ENCODE results near the gene FHIT.

FHIT gene

DNA sequence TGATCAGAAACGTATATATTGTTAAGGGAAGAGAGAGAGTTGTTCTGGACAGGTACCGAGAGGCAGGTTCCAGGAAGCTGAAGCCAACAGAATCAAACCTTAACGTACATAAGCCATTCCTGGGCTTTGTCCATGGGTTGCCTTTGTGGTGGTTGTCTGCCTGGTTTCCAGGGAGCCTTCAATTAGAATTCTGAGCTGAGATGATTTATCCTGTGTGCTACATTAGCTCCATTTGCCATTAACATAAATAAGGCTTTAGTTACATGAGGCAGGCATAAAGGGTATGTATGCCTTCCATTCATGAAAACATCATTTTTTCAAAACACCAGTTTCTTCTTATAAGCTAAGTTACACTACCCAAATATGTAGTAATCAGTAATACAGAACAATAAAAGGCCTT lies 1472.0 kb downstream of the FHIT start:
- no peak overlapping the region for H3K4me3 ChIP-seq (ENCODE audit: insufficient read depth, low read length, poor library complexity, severe bottlenecking)
- TF ChIP-seq, protein P1, sequence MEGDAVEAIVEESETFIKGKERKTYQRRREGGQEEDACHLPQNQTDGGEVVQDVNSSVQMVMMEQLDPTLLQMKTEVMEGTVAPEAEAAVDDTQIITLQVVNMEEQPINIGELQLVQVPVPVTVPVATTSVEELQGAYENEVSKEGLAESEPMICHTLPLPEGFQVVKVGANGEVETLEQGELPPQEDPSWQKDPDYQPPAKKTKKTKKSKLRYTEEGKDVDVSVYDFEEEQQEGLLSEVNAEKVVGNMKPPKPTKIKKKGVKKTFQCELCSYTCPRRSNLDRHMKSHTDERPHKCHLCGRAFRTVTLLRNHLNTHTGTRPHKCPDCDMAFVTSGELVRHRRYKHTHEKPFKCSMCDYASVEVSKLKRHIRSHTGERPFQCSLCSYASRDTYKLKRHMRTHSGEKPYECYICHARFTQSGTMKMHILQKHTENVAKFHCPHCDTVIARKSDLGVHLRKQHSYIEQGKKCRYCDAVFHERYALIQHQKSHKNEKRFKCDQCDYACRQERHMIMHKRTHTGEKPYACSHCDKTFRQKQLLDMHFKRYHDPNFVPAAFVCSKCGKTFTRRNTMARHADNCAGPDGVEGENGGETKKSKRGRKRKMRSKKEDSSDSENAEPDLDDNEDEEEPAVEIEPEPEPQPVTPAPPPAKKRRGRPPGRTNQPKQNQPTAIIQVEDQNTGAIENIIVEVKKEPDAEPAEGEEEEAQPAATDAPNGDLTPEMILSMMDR (IDR thresholded peaks at IDR 0.05; ENCODE audit: insufficient read depth, low read length, poor library complexity, severe bottlenecking): no peak
- no peak for TF ChIP-seq EZH2phosphoT487 (conservative IDR thresholded peaks at IDR 0.05; ENCODE audit: low read length)
- no peaks in the 10 kb centered on the region for H3K27me3 ChIP-seq (ENCODE audit: low read length)

DNA sequence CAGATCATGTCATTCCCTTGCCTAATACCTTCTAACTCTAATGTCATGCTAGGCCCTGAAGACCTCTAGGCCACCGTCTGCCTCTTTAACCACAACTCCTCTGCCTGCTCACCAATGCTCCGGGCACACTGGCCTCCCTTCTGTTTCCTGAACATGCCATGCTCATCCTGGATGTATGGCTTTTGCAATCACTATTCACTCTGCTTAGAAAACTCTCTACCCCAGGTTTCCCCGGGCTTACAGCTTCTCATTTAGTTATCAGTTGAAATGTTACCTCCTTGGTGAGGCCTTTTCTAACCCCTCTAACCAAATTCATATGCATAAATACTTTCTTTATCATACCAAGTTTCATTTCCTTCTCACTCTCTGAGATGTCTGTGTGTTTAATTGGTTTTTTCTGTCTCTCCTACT lies 1473.6 kb downstream of the FHIT start:
- Histone ChIP-seq H3K27ac (ENCODE audit: low read depth, low read length) (peak overlapping the region; percentile 40), H3K36me3 (ENCODE audit: low read length) (no peaks in the 10 kb centered on the region), H3K9me3 (ENCODE audit: insufficient read depth, low read length) (no peaks in the 10 kb centered on the region), H4K20me1 (ENCODE audit: low read depth, low read length) (no peaks in the 10 kb centered on the region), H3F3A (ENCODE audit: insufficient read depth) (no peaks in the 10 kb centered on the region), H3K27me3 (ENCODE audit: low read length) (no peaks in the 10 kb centered on the region), H3K9ac (ENCODE audit: low read length) (no peak overlapping the region), H3K4me2 (ENCODE audit: low read depth, low read length, poor library complexity, severe bottlenecking) (peak overlapping the region; percentile 36), H3K9me2 (replicated peaks; ENCODE audit: insufficient read depth, low read length) (no peaks in the 10 kb centered on the region), H3K4me3 (ENCODE audit: insufficient read depth, low read length, poor library complexity, severe bottlenecking) (no peak overlapping the region), H2AFZ (ENCODE audit: low read depth, low read length, severe bottlenecking) (no peak overlapping the region), H3K79me2 (ENCODE audit: insufficient read depth, low read length) (no peaks in the 10 kb centered on the region)
- TF ChIP-seq, protein P1 (IDR thresholded peaks at IDR 0.05; ENCODE audit: insufficient read depth, low read length, poor library complexity, severe bottlenecking): no peak
- TF ChIP-seq EZH2phosphoT487 (conservative IDR thresholded peaks at IDR 0.05; ENCODE audit: low read length): no peak

More for the DNA sequence above, 1472.0 kb downstream of the FHIT start:
- Histone ChIP-seq H2AFZ (ENCODE audit: low read depth, low read length, severe bottlenecking) (no peak overlapping the region), H4K20me1 (ENCODE audit: low read depth, low read length) (no peaks in the 10 kb centered on the region), H3K27ac (ENCODE audit: low read depth, low read length) (no peak overlapping the region), H3K79me2 (ENCODE audit: insufficient read depth, low read length) (no peaks in the 10 kb centered on the region), H3K4me2 (ENCODE audit: low read depth, low read length, poor library complexity, severe bottlenecking) (no peak overlapping the region), H3K36me3 (ENCODE audit: low read length) (no peaks in the 10 kb centered on the region), H3K9me3 (ENCODE audit: insufficient read depth, low read length) (no peaks in the 10 kb centered on the region), H3K9me2 (replicated peaks; ENCODE audit: insufficient read depth, low read length) (no peaks in the 10 kb centered on the region), H3F3A (ENCODE audit: insufficient read depth) (no peaks in the 10 kb centered on the region), H3K9ac (ENCODE audit: low read length) (no peak overlapping the region)

GRCh38 chr3:59777066-59777465 lies 1474.2 kb downstream of the FHIT start:
- Histone ChIP-seq H3K4me2 (ENCODE audit: low read depth, low read length, poor library complexity, severe bottlenecking) (peak overlapping the region; percentile 36), H3K4me3 (ENCODE audit: insufficient read depth, low read length, poor library complexity, severe bottlenecking) (no peak overlapping the region), H3K27ac (ENCODE audit: low read depth, low read length) (peak overlapping the region; percentile 40; the same call in 1 of the 2 replicates), H2AFZ (ENCODE audit: low read depth, low read length, severe bottlenecking) (no peak overlapping the region), H4K20me1 (ENCODE audit: low read depth, low read length) (no peaks in the 10 kb centered on the region), H3K36me3 (ENCODE audit: low read length) (no peaks in the 10 kb centered on the region), H3K9me2 (replicated peaks; ENCODE audit: insufficient read depth, low read length) (no peaks in the 10 kb centered on the region), H3K9ac (ENCODE audit: low read length) (no peak overlapping the region), H3K79me2 (ENCODE audit: insufficient read depth, low read length) (no peaks in the 10 kb centered on the region), H3K27me3 (ENCODE audit: low read length) (no peaks in the 10 kb centered on the region), H3K9me3 (ENCODE audit: insufficient read depth, low read length) (no peaks in the 10 kb centered on the region), H3F3A (ENCODE audit: insufficient read depth) (no peaks in the 10 kb centered on the region)
- TF ChIP-seq EZH2phosphoT487 (conservative IDR thresholded peaks at IDR 0.05; ENCODE audit: low read length): no peak
- TF ChIP-seq, protein P1 (IDR thresholded peaks at IDR 0.05; ENCODE audit: insufficient read depth, low read length, poor library complexity, severe bottlenecking): no peak
